ENCODE results near the gene IL4R. TPM values are rescaled to one million over a fixed set of nuclear protein-coding genes. Genes with fewer than 3 reads are reported as not detected.
A peak's percentile ranks its signal among the peaks of the same experiment; 100 is the strongest.

Gene IL4R
- total RNA-seq, 2 donors from 2014 or later, result 30.7 to 89.2 TPM

- no peaks in the 10 kb centered on the region for H3K9me3 ChIP-seq
- WGBS, result 92% methylated on average over 3 of the region's 3 CpGs
- H3K4me1 ChIP-seq (replicated peaks), result no peaks in the 10 kb centered on the region
- intact Hi-C loops (cut with DNase I), result loop anchor here (5.0 kb wide), 1 partner anchor 91 kb away; no protein-coding TSS in a partner anchor
- H3K4me3 ChIP-seq, result no peak overlapping the region
- no peaks in the 10 kb centered on the region for H3K36me3 ChIP-seq
- H3K27me3 ChIP-seq (replicated peaks; ENCODE audit: insufficient read depth), result no peaks in the 10 kb centered on the region
- H3K27ac ChIP-seq, result peak overlapping the region in 1 of 2 donors; percentile 11
- no peak for TF ChIP-seq POLR2A (IDR thresholded peaks at IDR 0.05)
- no peak for TF ChIP-seq CTCF (IDR thresholded peaks at IDR 0.05)
- no peak for TF ChIP-seq POLR2AphosphoS5 (IDR thresholded peaks at IDR 0.05)
- no peak for DNase-seq (ENCODE audit: low spot score)
Observed at GRCh38 chr16:27333549-27333948, 19.8 kb downstream of the IL4R start.

GRCh38 chr16:27334192-27334764 is 20.5 kb downstream of the IL4R start:
- no peak overlapping the region for H3K4me3 ChIP-seq
- H3K36me3 ChIP-seq, result no peaks in the 10 kb centered on the region
- WGBS, result 90% methylated on average over 10 of the region's 10 CpGs
- no peak for DNase-seq (ENCODE audit: low spot score)
- peak overlapping the region in 1 of 2 donors; percentile 11 for H3K27ac ChIP-seq
- no peaks in the 10 kb centered on the region for H3K27me3 ChIP-seq (replicated peaks; ENCODE audit: insufficient read depth)
- TF ChIP-seq CTCF (IDR thresholded peaks at IDR 0.05), result no peak
- TF ChIP-seq POLR2AphosphoS5 (IDR thresholded peaks at IDR 0.05), result no peak
- no peak for TF ChIP-seq POLR2A (IDR thresholded peaks at IDR 0.05)
- H3K9me3 ChIP-seq, result no peaks in the 10 kb centered on the region
- no peaks in the 10 kb centered on the region for H3K4me1 ChIP-seq (replicated peaks)
- intact Hi-C loops (cut with DNase I), result loop anchor here (5.0 kb wide), 1 partner anchor 92 kb away; no protein-coding TSS in a partner anchor

- intact Hi-C loops (cut with DNase I), result loop anchor here (5.0 kb wide), 1 partner anchor 93 kb away; no protein-coding TSS in a partner anchor
- 75% methylated on average over 7 of the region's 7 CpGs for WGBS
- no peak overlapping the region for H3K4me3 ChIP-seq
- H3K36me3 ChIP-seq, result peaks cover 0 to under 1% of the 10 kb centered on the region in 2 donors
- TF ChIP-seq POLR2AphosphoS5 (IDR thresholded peaks at IDR 0.05), result no peak
- no peak for TF ChIP-seq POLR2A (IDR thresholded peaks at IDR 0.05)
- no peak for TF ChIP-seq CTCF (IDR thresholded peaks at IDR 0.05)
- no peaks in the 10 kb centered on the region for H3K27me3 ChIP-seq (replicated peaks; ENCODE audit: insufficient read depth)
- no peaks in the 10 kb centered on the region for H3K4me1 ChIP-seq (replicated peaks)
- DNase-seq (ENCODE audit: low spot score), result no peak
- H3K27ac ChIP-seq, result peak overlapping the region in 1 of 2 donors; percentile 24
- no peaks in the 10 kb centered on the region for H3K9me3 ChIP-seq
Observed at GRCh38 chr16:27334838-27335237, 21.1 kb downstream of the IL4R start.

- peak overlapping the region in 1 of 2 donors; percentile 24 for H3K27ac ChIP-seq
- no peak overlapping the region for H3K4me3 ChIP-seq
- no peaks in the 10 kb centered on the region for H3K27me3 ChIP-seq (replicated peaks; ENCODE audit: insufficient read depth)
- 78% methylated on average over 7 of the region's 7 CpGs for WGBS
- peaks cover 0 to 7% of the 10 kb centered on the region in 2 donors for H3K36me3 ChIP-seq
- H3K4me1 ChIP-seq (replicated peaks), result no peaks in the 10 kb centered on the region
- intact Hi-C loops (cut with DNase I), result no loop called here
- H3K9me3 ChIP-seq, result no peaks in the 10 kb centered on the region
- no peak for TF ChIP-seq POLR2AphosphoS5 (IDR thresholded peaks at IDR 0.05)
- TF ChIP-seq CTCF (IDR thresholded peaks at IDR 0.05), result no peak
- no peak for TF ChIP-seq POLR2A (IDR thresholded peaks at IDR 0.05)
- no peak for DNase-seq (ENCODE audit: low spot score)
Observed at GRCh38 chr16:27335349-27336053, 21.7 kb downstream of the IL4R start.
